Naive thymus-derived CD8-positive, alpha-beta T cell (primary cell): ENCODE results near the gene THEM4. TPM values are rescaled to one million over a fixed set of nuclear protein-coding genes. Genes with fewer than 3 reads are reported as not detected.
"Not testable (repeated sequence)": the region's sequence is repeated elsewhere in the genome, so short reads cannot be mapped to it uniquely, and the experiment has no call there.

Source experiments
- ATAC-seq, 2 donors: fragments of 150-1000 bp; cut with Tn5 transposase in 1 of 2; sonication (Bioruptor Pico), chemical (Tn5 transposase) in 1 of 2; 1 replicate in 1 of 2; 2 replicates in 1 of 2; pipeline ENCODE4 v1.10.0; 2021; ENCODE audit warnings: mild to moderate bottlenecking in 2 of 2, moderate library complexity in 2 of 2
- POLR2A ChIA-PET: fragments of 350-600 bp; sonication (Branson Sonifier 250); formaldehyde crosslinking; loops from one replicate; lab custom pipeline; 2021; ENCODE audit warnings: antibody characterized with exemption; lab: Charles Lee
- DNase-seq, 10 donors: peaks; one replicate each; pipeline versions ENCODE4 v3.0.0 to v3.0.0-alpha.2; 2020 to 2022
- H3K27ac Mint-ChIP-seq, 10 donors: one replicate each; pipeline ENCODE4 v1.8.0; 2020 to 2022; ENCODE audit warnings: mild to moderate bottlenecking in 10 of 10, mixed read lengths in 10 of 10, moderate library complexity in 4 of 10, inconsistent platforms in 1 of 10
- H3K27me3 Mint-ChIP-seq, 5 donors: one replicate each; pipeline ENCODE4 v1.8.0; 2021 to 2022; ENCODE audit warnings: mixed read lengths in 5 of 5
- H3K36me3 Mint-ChIP-seq, 3 donors: one replicate each; pipeline ENCODE4 v1.8.0; 2020 to 2022; ENCODE audit warnings: mixed read lengths in 3 of 3, mild to moderate bottlenecking in 2 of 3, inconsistent platforms in 1 of 3
- H3K4me1 Mint-ChIP-seq, 4 donors: one replicate each; pipeline ENCODE4 v1.8.0; 2021 to 2022; ENCODE audit warnings: mixed read lengths in 4 of 4
- H3K4me3 Mint-ChIP-seq, 10 donors: one replicate each; pipeline ENCODE4 v1.8.0; 2020 to 2022; ENCODE audit warnings: mild to moderate bottlenecking in 10 of 10, mixed read lengths in 10 of 10, moderate library complexity in 6 of 10, inconsistent platforms in 1 of 10
- H3K9me3 Mint-ChIP-seq, 9 donors: one replicate each; pipeline ENCODE4 v1.8.0; 2020 to 2022; ENCODE audit warnings: mixed read lengths in 9 of 9, mild to moderate bottlenecking in 3 of 9, inconsistent platforms in 1 of 9, moderate library complexity in 1 of 9
- polyA plus RNA-seq, 3 donors: library from polyadenylated mRNA; unstranded; fragments of 300-500 nt; fragmentation: Illumina TruSeq; gene quantifications; one replicate each; pipeline ENCODE4 v1.2.3, GENCODE V29; 2021
- total RNA-seq, 8 experiments: library from RNA in 2 of 8; stranded (reverse) in 2 of 8; gene quantifications; one replicate each; pipeline ENCODE4 v1.2.3 and lab custom pipeline; 2021 to 2026

The THEM4 gene
- total and polyA plus RNA-seq, 5 experiments from 2014 or later: 82.2 to 166 (median 116) TPM

- Mint-ChIP-seq H3K27me3 (no peaks in the 10 kb centered on the region), H3K4me1 (peaks cover 16 to 24% (median 22%) of the 10 kb centered on the region in 4 donors), H3K4me3 (no peak overlapping the region), H3K9me3 (no peaks in the 10 kb centered on the region), H3K36me3 (peaks cover 9 to 70% (median 28%) of the 10 kb centered on the region in 3 donors), H3K27ac (no peak overlapping the region)
- DNase-seq (no peak), ATAC-seq (no peak)
- POLR2A ChIA-PET: interaction anchor here (2.9 kb wide), 1 partner anchor 11 kb away, joined by 8 read pairs; no protein-coding TSS in a partner anchor
These were observed 22.3 kb downstream of the THEM4 start for GRCh38 chr1:151887028-151887427.

DNA sequence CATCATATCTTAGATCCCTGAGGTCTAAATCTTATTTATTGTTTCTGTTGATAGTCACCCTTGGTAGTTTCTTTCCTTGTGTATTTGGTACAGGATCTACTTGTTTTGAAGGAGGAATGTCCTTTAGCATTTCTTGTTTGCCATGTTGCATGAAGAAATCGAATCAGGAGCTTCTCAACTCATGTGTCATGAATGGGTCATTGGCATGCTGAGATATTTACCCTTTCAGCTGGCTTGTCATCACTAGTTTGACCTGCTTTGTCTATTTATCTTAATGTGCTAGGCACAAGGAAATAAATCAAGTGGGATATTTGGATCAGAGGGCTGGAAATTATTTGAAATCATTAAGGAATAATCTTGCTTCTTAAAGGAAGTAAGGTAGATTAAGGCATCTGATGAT lies 23.8 kb downstream of the THEM4 start:
- no peak for ATAC-seq
- no peaks in the 10 kb centered on the region for H3K27me3 Mint-ChIP-seq
- H3K4me1 Mint-ChIP-seq: peaks cover 6 to 10% (median 9%) of the 10 kb centered on the region in 4 donors
- H3K27ac Mint-ChIP-seq: peak overlapping the region in 1 of 10 donors; percentile 51
- no peaks in the 10 kb centered on the region for H3K9me3 Mint-ChIP-seq
- no peak overlapping the region for H3K4me3 Mint-ChIP-seq
- H3K36me3 Mint-ChIP-seq: peaks cover 9 to 68% (median 16%) of the 10 kb centered on the region in 3 donors
- DNase-seq: no peak
- POLR2A ChIA-PET: interaction anchor here (1.0 kb wide), 1 partner anchor 11 kb away, joined by 3 read pairs; no protein-coding TSS in a partner anchor

DNA sequence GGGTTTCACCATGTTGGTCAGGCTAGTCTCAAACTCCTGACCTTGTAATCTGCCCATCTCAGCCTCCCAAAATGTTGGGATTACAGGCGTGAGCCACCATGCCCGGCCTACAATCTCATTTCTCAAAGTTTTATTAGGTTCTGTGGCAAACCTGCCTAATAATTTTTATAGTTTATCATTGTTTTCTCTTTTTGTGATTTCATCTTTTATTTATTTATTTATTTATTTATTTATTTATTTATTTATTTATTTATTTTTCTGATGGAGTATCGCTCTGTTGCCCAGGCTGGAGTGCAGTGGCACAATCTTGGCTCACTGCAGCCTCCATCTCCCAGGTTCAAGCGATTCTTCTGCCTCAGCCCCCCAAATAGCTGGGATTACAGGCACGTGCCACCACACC lies 24.4 kb downstream of the THEM4 start:
- peaks cover 9 to 70% (median 15%) of the 10 kb centered on the region in 3 donors for H3K36me3 Mint-ChIP-seq
- POLR2A ChIA-PET: interaction anchor here (0.7 to 1.0 kb wide), 2 partner anchors 10 kb away, joined by 3 read pairs; no protein-coding TSS in a partner anchor

GRCh38 chr1:151884445-151884844 lies 24.9 kb downstream of the THEM4 start:
- H3K27me3 Mint-ChIP-seq, H3K4me1 Mint-ChIP-seq, DNase-seq, ATAC-seq, H3K27ac Mint-ChIP-seq, H3K9me3 Mint-ChIP-seq, H3K4me3 Mint-ChIP-seq: not testable (repeated sequence)
- POLR2A ChIA-PET: interaction anchor here (0.7 to 1.0 kb wide), 2 partner anchors 10 to 21 kb away, joined by 3 to 6 read pairs; no protein-coding TSS in a partner anchor
- peaks cover 9 to 70% (median 15%) of the 10 kb centered on the region in 3 donors for H3K36me3 Mint-ChIP-seq

More for the DNA sequence above, 24.4 kb downstream of the THEM4 start:
- ATAC-seq, H3K9me3 Mint-ChIP-seq, DNase-seq, H3K27me3 Mint-ChIP-seq, H3K4me1 Mint-ChIP-seq, H3K4me3 Mint-ChIP-seq, H3K27ac Mint-ChIP-seq: not testable (repeated sequence)

- H3K27ac Mint-ChIP-seq, ATAC-seq, H3K9me3 Mint-ChIP-seq, H3K27me3 Mint-ChIP-seq, H3K4me1 Mint-ChIP-seq, DNase-seq, H3K4me3 Mint-ChIP-seq: not testable (repeated sequence)
- POLR2A ChIA-PET: interaction anchor here (1.0 kb wide), 1 partner anchor 22 kb away, joined by 6 read pairs; no protein-coding TSS in a partner anchor
- H3K36me3 Mint-ChIP-seq: peaks cover 4 to 65% (median 12%) of the 10 kb centered on the region in 3 donors
These were observed 25.4 kb downstream of the THEM4 start for GRCh38 chr1:151883898-151884297.

GRCh38 chr1:151882918-151883317 lies 26.4 kb downstream of the THEM4 start:
- peak overlapping the region in 4 of 10 donors; percentile 15 to 77 (median 46) for H3K27ac Mint-ChIP-seq
- H3K36me3 Mint-ChIP-seq: peaks cover 1 to 70% (median 9%) of the 10 kb centered on the region in 3 donors
- POLR2A ChIA-PET: interaction anchor here (1.0 kb wide), 1 partner anchor 11 kb away, joined by 3 read pairs; no protein-coding TSS in a partner anchor
- not testable (repeated sequence) for DNase-seq, H3K4me1 Mint-ChIP-seq, ATAC-seq, H3K9me3 Mint-ChIP-seq, H3K4me3 Mint-ChIP-seq, H3K27me3 Mint-ChIP-seq

DNA sequence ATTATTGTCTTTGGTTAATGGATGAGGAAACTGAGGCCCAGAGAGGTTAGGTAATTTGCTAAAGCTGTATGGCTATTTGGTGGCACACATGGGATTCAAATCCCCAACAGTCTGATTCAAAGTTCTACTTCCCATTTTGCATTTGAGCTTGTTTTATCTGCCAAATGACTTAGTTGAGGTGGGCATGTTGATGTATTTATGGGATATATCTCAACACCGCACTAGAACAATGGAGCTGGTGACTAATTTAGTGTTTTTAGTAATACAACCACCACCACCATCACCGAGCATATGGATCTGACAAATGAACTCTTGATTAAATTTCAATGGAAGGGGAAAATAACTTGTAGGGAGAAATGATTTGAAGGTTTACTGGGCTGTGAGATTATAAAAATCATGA lies 26.8 kb downstream of the THEM4 start:
- Mint-ChIP-seq H3K4me3 (no peak overlapping the region), H3K36me3 (peaks cover 0 to 67% (median 8%) of the 10 kb centered on the region in 3 donors), H3K27ac (peak overlapping the region in 4 of 10 donors; percentile 15 to 67 (median 34)), H3K4me1 (peaks cover 0 to 10% (median 3%) of the 10 kb centered on the region in 4 donors), H3K9me3 (no peaks in the 10 kb centered on the region), H3K27me3 (no peaks in the 10 kb centered on the region)
- DNase-seq (no peak), ATAC-seq (no peak)
- POLR2A ChIA-PET: interaction anchor here (1.0 to 1.4 kb wide), 2 partner anchors 11 to 152 kb away, joined by 3 read pairs; no protein-coding TSS in a partner anchor

DNA sequence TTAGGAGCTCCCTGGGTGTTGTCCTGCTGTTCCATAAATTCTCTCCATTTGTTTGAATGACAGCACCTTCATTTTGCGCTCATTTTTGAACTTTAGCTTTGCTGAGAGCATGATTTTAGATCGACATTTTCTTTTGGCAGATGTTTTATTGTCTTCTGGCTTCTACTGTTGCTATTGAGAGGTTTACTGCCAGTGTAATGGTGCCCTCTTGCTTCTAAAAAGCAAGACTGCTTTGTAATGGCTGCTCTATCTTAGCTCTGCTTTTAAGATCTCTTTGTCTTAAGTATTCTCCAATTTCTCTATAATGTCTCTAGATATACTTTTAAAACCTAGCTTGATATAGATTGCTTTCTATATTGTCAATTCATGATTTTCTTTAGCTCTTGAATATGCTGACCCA lies 27.8 kb downstream of the THEM4 start:
- peaks cover 0 to 69% (median 3%) of the 10 kb centered on the region in 3 donors for H3K36me3 Mint-ChIP-seq
- ATAC-seq: no peak
- H3K9me3 Mint-ChIP-seq: no peaks in the 10 kb centered on the region
- H3K4me1 Mint-ChIP-seq: peaks cover 0 to 14% (median 3%) of the 10 kb centered on the region in 4 donors
- H3K4me3 Mint-ChIP-seq: no peak overlapping the region
- H3K27ac Mint-ChIP-seq: peak overlapping the region in 3 of 10 donors; percentile 5 to 25 (median 6)
- POLR2A ChIA-PET: interaction anchor here (1.4 kb wide), 1 partner anchor 153 kb away, joined by 3 read pairs; no protein-coding TSS in a partner anchor
- no peak for DNase-seq
- no peaks in the 10 kb centered on the region for H3K27me3 Mint-ChIP-seq

DNA sequence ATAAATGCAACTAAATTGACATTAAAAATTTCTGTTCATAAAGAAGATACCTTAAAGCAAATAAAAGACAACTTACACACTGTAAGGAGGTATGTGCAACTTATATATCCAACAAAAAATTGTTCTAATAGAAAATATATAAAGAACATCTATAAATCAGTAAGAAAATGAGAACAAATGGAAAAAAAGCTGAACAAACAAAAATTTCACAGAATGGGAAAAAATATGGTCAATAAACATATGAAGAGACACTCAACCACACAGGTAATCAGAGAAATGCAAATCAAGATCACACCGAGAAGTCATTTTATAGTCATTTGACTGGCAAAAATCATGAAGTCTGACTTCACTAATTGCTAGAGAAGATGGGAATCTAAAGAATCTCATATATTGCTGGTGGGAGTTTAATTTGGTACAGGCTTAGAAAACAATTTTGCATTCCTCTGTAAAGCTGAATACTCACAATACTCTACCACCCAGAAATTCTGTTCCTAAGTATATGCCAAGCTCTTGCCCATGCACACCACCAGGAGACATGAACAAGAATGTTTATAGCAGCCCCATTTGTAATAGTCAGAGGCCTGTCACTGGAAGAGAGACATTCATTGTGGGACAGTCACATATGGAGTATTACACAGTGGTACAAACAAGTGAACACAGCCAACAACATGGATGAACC lies 33.8 kb downstream of the THEM4 start:
- Mint-ChIP-seq H3K4me3 (no peak overlapping the region), H3K27ac (peak overlapping the region in 5 of 10 donors; percentile 6 to 65 (median 27)), H3K36me3 (peaks cover 0 to 63% (median 10%) of the 10 kb centered on the region in 3 donors), H3K27me3 (no peaks in the 10 kb centered on the region), H3K9me3 (no peaks in the 10 kb centered on the region), H3K4me1 (peaks cover 12 to 19% (median 13%) of the 10 kb centered on the region in 4 donors)
- POLR2A ChIA-PET: no interaction called here
- no peak for DNase-seq
- no peak for ATAC-seq

- H3K4me3 Mint-ChIP-seq, DNase-seq, H3K27me3 Mint-ChIP-seq, H3K9me3 Mint-ChIP-seq, ATAC-seq, POLR2A ChIA-PET: not testable (repeated sequence)
- peaks cover 0 to 46% (median 10%) of the 10 kb centered on the region in 3 donors for H3K36me3 Mint-ChIP-seq
- peaks cover 9 to 28% (median 16%) of the 10 kb centered on the region in 4 donors for H3K4me1 Mint-ChIP-seq
- peak overlapping the region in 6 of 10 donors; percentile 53 to 80 (median 62) for H3K27ac Mint-ChIP-seq
These were observed 36.5 kb downstream of the THEM4 start for GRCh38 chr1:151872776-151873175.

DNA sequence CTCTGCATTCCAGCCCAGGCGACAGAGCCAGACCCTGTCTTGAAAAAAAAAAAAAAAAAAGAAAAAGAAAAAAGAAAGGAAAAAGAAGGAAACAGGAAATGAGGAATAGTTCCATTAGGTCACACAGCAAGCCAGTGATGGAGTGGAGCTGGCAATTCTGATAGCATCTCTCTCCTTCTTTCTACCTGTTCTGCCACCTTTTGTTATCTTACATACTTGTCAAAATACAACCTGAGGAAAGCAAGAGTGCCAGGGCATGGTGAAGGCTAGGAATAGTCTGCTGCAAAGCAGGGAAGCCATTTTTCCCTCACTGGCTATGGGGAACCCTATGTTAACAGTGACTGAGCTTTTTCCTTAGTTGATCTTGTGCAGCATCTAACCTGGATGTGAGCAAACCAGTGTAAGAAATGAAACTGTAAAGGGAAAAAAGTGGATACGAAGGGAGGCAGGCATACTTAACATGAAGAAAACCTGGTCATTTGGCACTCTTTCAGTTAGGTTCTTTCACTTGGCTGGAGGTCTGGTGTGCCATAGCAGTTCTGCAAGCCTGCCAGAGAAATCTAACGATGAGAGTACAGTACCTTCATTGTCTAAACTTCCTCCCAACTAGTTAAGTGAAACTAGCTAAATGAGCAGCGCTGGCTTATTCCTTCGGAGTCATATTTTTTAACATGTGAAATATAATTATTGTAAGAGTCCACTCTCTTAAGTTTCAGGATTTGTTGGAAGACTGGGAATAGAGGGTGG lies 37.9 kb downstream of the THEM4 start:
- POLR2A ChIA-PET: interaction anchor here (0.7 to 1.2 kb wide), 4 partner anchors 11 to 54 kb away, joined by 3 to 7 read pairs (median 4); no protein-coding TSS in a partner anchor
- H3K27me3 Mint-ChIP-seq: no peaks in the 10 kb centered on the region
- H3K9me3 Mint-ChIP-seq: no peaks in the 10 kb centered on the region
- peak overlapping the region in 6 of 10 donors; percentile 1 to 74 (median 41) for H3K27ac Mint-ChIP-seq
- ATAC-seq: no peak
- no peak for DNase-seq
- peaks cover 0 to 35% (median 10%) of the 10 kb centered on the region in 3 donors for H3K36me3 Mint-ChIP-seq
- peaks cover 6 to 31% (median 16%) of the 10 kb centered on the region in 4 donors for H3K4me1 Mint-ChIP-seq
- H3K4me3 Mint-ChIP-seq: no peak overlapping the region

GRCh38 chr1:151868486-151868885 lies 40.8 kb downstream of the THEM4 start:
- POLR2A ChIA-PET: no interaction called here
- H3K27me3 Mint-ChIP-seq: no peaks in the 10 kb centered on the region
- no peak for DNase-seq
- ATAC-seq: no peak
- H3K9me3 Mint-ChIP-seq: no peaks in the 10 kb centered on the region
- peaks cover 0 to 16% (median 5%) of the 10 kb centered on the region in 4 donors for H3K4me1 Mint-ChIP-seq
- no peak overlapping the region for H3K27ac Mint-ChIP-seq
- no peak overlapping the region for H3K4me3 Mint-ChIP-seq
- peaks cover 0 to 9% (median 3%) of the 10 kb centered on the region in 3 donors for H3K36me3 Mint-ChIP-seq
